Measurements from ENCODE around the gene TMEM255A.

Gene TMEM255A

GRCh38 chrX:120262859-120263708 lies 48.2 kb downstream of the TMEM255A start:
- no peak for DNase-seq (ENCODE audit: low read depth)

- no peak for DNase-seq (ENCODE audit: low read depth)
Observed at GRCh38 chrX:120260369-120260768, 50.9 kb downstream of the TMEM255A start.

- DNase-seq (ENCODE audit: low read depth), result no peak
Observed at GRCh38 chrX:120253784-120254183, 57.5 kb downstream of the TMEM255A start.

GRCh38 chrX:120251471-120252011 lies 59.7 kb downstream of the TMEM255A start:
- DNase-seq (ENCODE audit: low read depth), result no peak

GRCh38 chrX:120250522-120251271 lies 60.6 kb downstream of the TMEM255A start, which contains the start of gene ZBTB33:
Gene ZBTB33, plus strand, starts transcription at chrX:120250812. Its CDS starts 2,604 bp downstream, at chrX:120253416.
- DNase-seq (ENCODE audit: low read depth), result peak; percentile 73

GRCh38 chrX:120244735-120245498 lies 66.3 kb downstream of the TMEM255A start:
- DNase-seq (ENCODE audit: low read depth), result peak; percentile 32

GRCh38 chrX:120244395-120244734 lies 66.9 kb downstream of the TMEM255A start:
- no peak for DNase-seq (ENCODE audit: low read depth)

- no peak for DNase-seq (ENCODE audit: low read depth)
Observed at GRCh38 chrX:120242813-120243212, 68.4 kb downstream of the TMEM255A start.

GRCh38 chrX:120238933-120239332 lies 72.3 kb downstream of the TMEM255A start:
- no peak for DNase-seq (ENCODE audit: low read depth)

GRCh38 chrX:120236687-120237479 lies 74.4 kb downstream of the TMEM255A start:
- no peak for DNase-seq (ENCODE audit: low read depth)

GRCh38 chrX:120235284-120235683 lies 76.0 kb downstream of the TMEM255A start:
- no peak for DNase-seq (ENCODE audit: low read depth)

GRCh38 chrX:120228187-120228908 lies 82.9 kb downstream of the TMEM255A start:
- DNase-seq (ENCODE audit: low read depth), result no peak

- DNase-seq (ENCODE audit: low read depth), result no peak
Observed at GRCh38 chrX:120224388-120224787, 86.9 kb downstream of the TMEM255A start.

GRCh38 chrX:120223374-120223773 lies 87.9 kb downstream of the TMEM255A start:
- no peak for DNase-seq (ENCODE audit: low read depth)

GRCh38 chrX:120213438-120214265 lies 97.6 kb downstream of the TMEM255A start:
- DNase-seq (ENCODE audit: low read depth), result peak; percentile 16

Measured in activated T-helper 1 cell treated with Interleukin-2 at 50 U/mL for 16 hours (primary cell).